Measurements from ENCODE around the gene BCL2.

BCL2 gene

DNA sequence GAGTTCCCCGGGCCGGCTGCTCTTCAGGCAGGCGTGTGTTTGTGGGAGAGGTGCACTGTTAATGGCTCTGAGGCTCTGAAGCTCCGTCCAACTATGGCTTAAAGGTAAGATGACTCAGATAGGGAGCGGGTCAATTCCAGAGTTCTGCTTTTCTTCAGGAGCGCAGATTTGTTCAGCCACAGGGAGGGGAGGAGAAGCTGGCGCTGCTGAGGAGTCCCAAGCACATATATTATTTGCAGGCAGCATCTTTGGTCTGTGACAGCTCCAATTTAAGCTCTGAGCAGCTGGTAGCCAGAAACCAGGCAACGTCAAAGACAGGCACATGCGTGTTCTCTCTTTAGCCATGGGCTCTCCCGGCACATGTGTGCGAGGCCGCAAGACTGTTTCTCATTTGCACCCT, 229.2 kb downstream of the BCL2 start:
- H3K4me3 ChIP-seq (replicated peaks; ENCODE audit: low read depth, low read length): no peak overlapping the region
- peak; percentile 3 for DNase-seq (ENCODE audit: extremely low read depth, low read depth)
- TF ChIP-seq, protein P1, sequence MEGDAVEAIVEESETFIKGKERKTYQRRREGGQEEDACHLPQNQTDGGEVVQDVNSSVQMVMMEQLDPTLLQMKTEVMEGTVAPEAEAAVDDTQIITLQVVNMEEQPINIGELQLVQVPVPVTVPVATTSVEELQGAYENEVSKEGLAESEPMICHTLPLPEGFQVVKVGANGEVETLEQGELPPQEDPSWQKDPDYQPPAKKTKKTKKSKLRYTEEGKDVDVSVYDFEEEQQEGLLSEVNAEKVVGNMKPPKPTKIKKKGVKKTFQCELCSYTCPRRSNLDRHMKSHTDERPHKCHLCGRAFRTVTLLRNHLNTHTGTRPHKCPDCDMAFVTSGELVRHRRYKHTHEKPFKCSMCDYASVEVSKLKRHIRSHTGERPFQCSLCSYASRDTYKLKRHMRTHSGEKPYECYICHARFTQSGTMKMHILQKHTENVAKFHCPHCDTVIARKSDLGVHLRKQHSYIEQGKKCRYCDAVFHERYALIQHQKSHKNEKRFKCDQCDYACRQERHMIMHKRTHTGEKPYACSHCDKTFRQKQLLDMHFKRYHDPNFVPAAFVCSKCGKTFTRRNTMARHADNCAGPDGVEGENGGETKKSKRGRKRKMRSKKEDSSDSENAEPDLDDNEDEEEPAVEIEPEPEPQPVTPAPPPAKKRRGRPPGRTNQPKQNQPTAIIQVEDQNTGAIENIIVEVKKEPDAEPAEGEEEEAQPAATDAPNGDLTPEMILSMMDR (IDR thresholded peaks at IDR 0.05; ENCODE audit: low read depth, low read length, missing control alignments): no peak

DNA sequence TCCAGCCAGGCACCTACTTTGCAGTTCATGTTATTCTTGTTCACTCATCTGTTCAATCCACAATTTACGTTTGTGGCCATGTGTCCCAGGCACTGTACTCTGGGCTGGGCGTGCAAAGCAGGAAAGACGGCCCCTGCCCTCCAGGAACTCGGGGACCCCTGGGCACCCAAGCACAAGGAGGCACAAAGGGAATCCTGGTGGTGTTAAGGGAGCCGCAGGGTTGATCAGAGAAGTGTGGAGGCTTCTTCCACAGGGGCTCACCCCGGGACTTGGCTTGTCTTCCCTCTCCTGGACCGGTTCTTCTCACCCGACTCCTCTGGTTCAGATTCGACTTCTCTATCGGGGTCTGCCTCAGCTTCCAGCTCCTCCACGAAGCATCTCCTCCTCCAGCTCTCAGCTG, 230.5 kb downstream of the BCL2 start:
- TF ChIP-seq, protein P1 (IDR thresholded peaks at IDR 0.05; ENCODE audit: low read depth, low read length, missing control alignments): no peak
- no peak for DNase-seq (ENCODE audit: extremely low read depth, low read depth)
- no peak overlapping the region for H3K4me3 ChIP-seq (replicated peaks; ENCODE audit: low read depth, low read length)

DNA sequence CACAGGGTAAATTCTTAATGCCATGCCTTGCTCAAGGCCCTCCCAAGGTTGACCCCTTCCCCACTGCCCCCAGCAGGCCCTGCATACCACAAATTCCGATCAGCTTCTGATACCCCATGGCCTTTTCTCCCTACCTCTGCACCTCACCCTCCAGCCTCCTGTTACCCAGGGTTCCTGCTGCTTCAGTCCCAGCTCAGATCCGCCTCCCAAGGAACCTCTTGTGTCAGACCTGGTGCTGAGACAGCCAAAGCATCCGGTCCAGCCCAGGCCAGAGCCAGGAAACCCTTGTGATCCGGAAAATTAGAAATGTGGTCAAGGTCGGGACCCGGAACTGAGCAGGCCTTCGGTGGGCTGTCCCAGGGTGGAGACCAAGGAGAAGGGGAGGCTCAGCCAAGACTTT, 231.3 kb downstream of the BCL2 start:
- DNase-seq (ENCODE audit: extremely low read depth, low read depth): no peak
- TF ChIP-seq, protein P1 (IDR thresholded peaks at IDR 0.05; ENCODE audit: low read depth, low read length, missing control alignments): no peak
- no peak overlapping the region for H3K4me3 ChIP-seq (replicated peaks; ENCODE audit: low read depth, low read length)

DNA sequence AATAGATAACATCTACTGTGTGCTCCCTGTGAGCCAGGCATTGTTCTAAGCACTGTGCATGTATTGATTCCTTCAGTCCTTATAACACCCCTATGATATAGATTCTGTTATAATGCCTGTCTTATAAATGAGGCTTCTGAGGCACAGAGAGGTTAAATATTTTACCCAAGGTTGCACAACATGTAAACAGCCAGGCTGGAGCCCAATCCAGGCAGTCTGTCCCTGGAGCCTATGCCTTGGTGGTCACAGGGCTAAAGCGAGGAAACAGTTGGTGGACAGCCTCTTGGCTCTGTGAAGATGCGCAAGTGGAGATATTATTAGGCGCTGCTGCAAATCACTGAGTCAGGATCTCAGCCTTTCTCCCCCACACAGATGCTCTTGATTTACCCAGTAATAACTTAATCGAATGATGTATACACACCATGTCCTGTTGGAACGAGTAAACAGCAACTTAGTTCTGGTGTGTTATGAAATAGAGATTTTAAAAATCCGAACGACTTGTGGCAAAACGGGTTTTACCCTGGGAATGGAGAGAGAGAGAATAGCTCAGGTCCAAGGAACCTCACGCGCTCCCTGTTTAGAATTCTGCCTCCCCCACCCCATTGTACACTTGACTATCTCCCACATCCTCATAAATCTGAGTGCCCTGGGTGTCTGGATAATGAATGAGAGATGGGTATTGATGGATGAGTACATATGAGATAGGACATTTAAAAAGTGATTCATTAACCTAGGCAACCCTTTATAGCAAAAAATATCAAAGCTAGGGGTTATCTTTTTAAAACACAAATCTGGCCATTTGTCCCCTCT, 231.9 kb downstream of the BCL2 start:
- no peak overlapping the region for H3K4me3 ChIP-seq (replicated peaks; ENCODE audit: low read depth, low read length)
- TF ChIP-seq, protein P1 (IDR thresholded peaks at IDR 0.05; ENCODE audit: low read depth, low read length, missing control alignments): no peak
- no peak for DNase-seq (ENCODE audit: extremely low read depth, low read depth)

DNA sequence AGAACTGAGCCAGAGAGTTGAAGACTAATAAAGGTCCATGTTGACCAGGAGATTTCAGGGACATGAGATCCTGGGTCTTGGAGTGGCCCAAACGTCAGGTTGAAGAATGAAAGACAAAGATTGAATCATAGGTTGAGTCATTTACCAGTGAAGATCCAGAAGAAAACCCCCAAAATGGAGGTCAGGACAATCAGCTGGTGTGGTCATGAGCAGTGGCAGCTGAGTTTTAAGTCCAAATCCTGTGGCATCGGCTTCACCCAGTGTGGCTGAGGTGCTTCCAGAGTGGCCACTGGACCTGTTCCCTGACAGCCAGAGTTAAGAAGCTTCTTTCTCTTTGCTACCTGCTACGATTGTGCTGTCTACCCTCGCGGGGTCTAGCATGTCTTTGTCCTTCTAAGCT, 234.0 kb downstream of the BCL2 start:
- H3K4me3 ChIP-seq (replicated peaks; ENCODE audit: low read depth, low read length): no peak overlapping the region
- TF ChIP-seq, protein P1 (IDR thresholded peaks at IDR 0.05; ENCODE audit: low read depth, low read length, missing control alignments): no peak
- DNase-seq (ENCODE audit: extremely low read depth, low read depth): no peak

DNA sequence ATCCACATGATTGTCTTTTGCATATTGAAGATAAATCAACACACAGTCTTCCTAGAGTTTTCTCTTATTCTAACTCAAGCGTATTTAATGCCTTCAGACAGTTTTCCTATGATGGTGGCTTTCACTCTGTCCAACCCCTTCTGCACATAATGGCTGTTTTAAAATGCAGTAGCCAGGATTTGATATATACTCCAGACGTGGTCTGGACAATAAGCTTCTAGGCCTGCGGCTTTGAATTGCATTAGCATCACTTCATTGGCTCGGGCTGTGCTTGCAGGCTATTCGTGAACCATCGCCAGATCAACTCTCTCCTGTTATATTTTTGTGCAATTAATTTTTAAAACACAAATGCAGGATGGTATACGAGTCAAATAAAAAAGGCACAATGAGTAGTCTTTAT, 235.3 kb downstream of the BCL2 start:
- no peak for DNase-seq (ENCODE audit: extremely low read depth, low read depth)
- TF ChIP-seq, protein P1 (IDR thresholded peaks at IDR 0.05; ENCODE audit: low read depth, low read length, missing control alignments): no peak
- H3K4me3 ChIP-seq (replicated peaks; ENCODE audit: low read depth, low read length): no peak overlapping the region

DNA sequence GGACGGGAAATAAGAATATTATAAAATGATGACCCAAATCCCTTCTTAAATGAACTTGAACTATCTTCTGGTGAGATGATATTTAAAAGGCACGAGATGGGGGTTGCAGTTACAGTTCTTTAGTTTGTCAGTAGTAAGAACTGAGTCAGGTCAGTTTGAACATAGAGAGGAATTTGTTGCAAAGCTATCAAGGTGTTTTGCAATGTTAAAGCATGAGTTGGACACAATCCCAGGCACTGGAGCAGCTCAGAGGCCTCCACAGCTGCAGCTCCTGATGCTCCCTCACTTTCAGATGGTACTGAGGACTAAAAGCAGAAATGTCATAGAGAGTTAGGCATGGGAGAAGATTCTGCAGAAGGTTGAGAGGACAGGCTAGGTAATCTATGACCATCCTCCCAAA, 236.0 kb downstream of the BCL2 start:
- DNase-seq (ENCODE audit: extremely low read depth, low read depth): no peak
- TF ChIP-seq, protein P1 (IDR thresholded peaks at IDR 0.05; ENCODE audit: low read depth, low read length, missing control alignments): no peak
- no peak overlapping the region for H3K4me3 ChIP-seq (replicated peaks; ENCODE audit: low read depth, low read length)
